ENCODE data around the gene ZNF19. TPM values are rescaled to one million over a fixed set of nuclear protein-coding genes. Genes with fewer than 3 reads are reported as not detected.

ZNF19 gene
- total and polyA plus RNA-seq, 11 donors: 0.40 to 2.7 (median 1.7) TPM

- 90 to 95% (median 93%) methylated on average over 5 of the region's 5 CpGs for WGBS, 4 donors
- intact Hi-C loops (cut with DNase I): no loop called here
- DNase-seq (no peak), ATAC-seq (no peak)
- H3K27ac ChIP-seq: no peak overlapping the region
- peaks cover 0 to 66% (median 47%) of the 10 kb centered on the region in 9 donors for H3K36me3 ChIP-seq
- no peak for TF ChIP-seq CTCF (IDR thresholded peaks at IDR 0.05)
- TF ChIP-seq POLR2A (IDR thresholded peaks at IDR 0.05): no peak
- no peaks in the 10 kb centered on the region for H3K9me3 ChIP-seq
- no peak overlapping the region for H3K4me3 ChIP-seq
- no peaks in the 10 kb centered on the region for H3K27me3 ChIP-seq
- no peaks in the 10 kb centered on the region for H3K4me1 ChIP-seq
Measured at GRCh38 chr16:71473891-71474290, 15.2 kb downstream of the ZNF19 start.

GRCh38 chr16:71472931-71473330 is 16.2 kb downstream of the ZNF19 start:
- Histone ChIP-seq H3K36me3 (peaks cover 0 to 56% (median 41%) of the 10 kb centered on the region in 9 donors), H3K4me3 (no peak overlapping the region), H3K9me3 (no peaks in the 10 kb centered on the region), H3K27me3 (no peaks in the 10 kb centered on the region), H3K4me1 (no peaks in the 10 kb centered on the region), H3K27ac (no peak overlapping the region)
- TF ChIP-seq POLR2A (IDR thresholded peaks at IDR 0.05) (no peak), CTCF (IDR thresholded peaks at IDR 0.05) (no peak)
- WGBS, 4 donors: 88 to 97% (median 92%) methylated on average over 2 of the region's 2 CpGs
- intact Hi-C loops (cut with DNase I): no loop called here
- ATAC-seq (no peak), DNase-seq (no peak)

- no peaks in the 10 kb centered on the region for H3K9me3 ChIP-seq
Measured at GRCh38 chr16:71472051-71472450, 17.1 kb downstream of the ZNF19 start.

GRCh38 chr16:71467810-71468209 is 21.3 kb downstream of the ZNF19 start:
- WGBS, 4 donors: 22 to 30% (median 26%) methylated on average over 9 of the region's 9 CpGs
- DNase-seq: no peak
- H3K27ac ChIP-seq: no peak overlapping the region
- no peak overlapping the region for H3K4me3 ChIP-seq
- intact Hi-C loops (cut with DNase I): no loop called here
- TF ChIP-seq CTCF (IDR thresholded peaks at IDR 0.05) (no peak), POLR2A (IDR thresholded peaks at IDR 0.05) (no peak)
- H3K4me1 ChIP-seq: peaks cover 0 to 1% (median 0%) of the 10 kb centered on the region in 12 donors
- peaks cover 0 to 12% (median 0%) of the 10 kb centered on the region in 9 donors for H3K36me3 ChIP-seq
- peak in 1 of 4 donors; percentile 36 for ATAC-seq
- no peaks in the 10 kb centered on the region for H3K9me3 ChIP-seq
- no peaks in the 10 kb centered on the region for H3K27me3 ChIP-seq

More at GRCh38 chr16:71472051-71472450, 17.1 kb downstream of the ZNF19 start:
- no peak for DNase-seq
- intact Hi-C loops (cut with DNase I): no loop called here
- TF ChIP-seq CTCF (IDR thresholded peaks at IDR 0.05) (no peak), POLR2A (IDR thresholded peaks at IDR 0.05) (no peak)
- Histone ChIP-seq H3K4me3 (no peak overlapping the region), H3K4me1 (no peaks in the 10 kb centered on the region), H3K27ac (no peak overlapping the region), H3K27me3 (no peaks in the 10 kb centered on the region), H3K36me3 (peaks cover 0 to 48% (median 32%) of the 10 kb centered on the region in 9 donors)
- ATAC-seq: no peak
- WGBS, 4 donors: 63 to 71% (median 65%) methylated on average over 2 of the region's 2 CpGs
